ENCODE measurements around the gene NCLN. TPM values are rescaled to one million over a fixed set of nuclear protein-coding genes. Genes with fewer than 3 reads are reported as not detected.

Gene NCLN
- total RNA-seq, 4 donors from 2014 or later, result 27.3 to 59.6 (median 40.8) TPM

DNA sequence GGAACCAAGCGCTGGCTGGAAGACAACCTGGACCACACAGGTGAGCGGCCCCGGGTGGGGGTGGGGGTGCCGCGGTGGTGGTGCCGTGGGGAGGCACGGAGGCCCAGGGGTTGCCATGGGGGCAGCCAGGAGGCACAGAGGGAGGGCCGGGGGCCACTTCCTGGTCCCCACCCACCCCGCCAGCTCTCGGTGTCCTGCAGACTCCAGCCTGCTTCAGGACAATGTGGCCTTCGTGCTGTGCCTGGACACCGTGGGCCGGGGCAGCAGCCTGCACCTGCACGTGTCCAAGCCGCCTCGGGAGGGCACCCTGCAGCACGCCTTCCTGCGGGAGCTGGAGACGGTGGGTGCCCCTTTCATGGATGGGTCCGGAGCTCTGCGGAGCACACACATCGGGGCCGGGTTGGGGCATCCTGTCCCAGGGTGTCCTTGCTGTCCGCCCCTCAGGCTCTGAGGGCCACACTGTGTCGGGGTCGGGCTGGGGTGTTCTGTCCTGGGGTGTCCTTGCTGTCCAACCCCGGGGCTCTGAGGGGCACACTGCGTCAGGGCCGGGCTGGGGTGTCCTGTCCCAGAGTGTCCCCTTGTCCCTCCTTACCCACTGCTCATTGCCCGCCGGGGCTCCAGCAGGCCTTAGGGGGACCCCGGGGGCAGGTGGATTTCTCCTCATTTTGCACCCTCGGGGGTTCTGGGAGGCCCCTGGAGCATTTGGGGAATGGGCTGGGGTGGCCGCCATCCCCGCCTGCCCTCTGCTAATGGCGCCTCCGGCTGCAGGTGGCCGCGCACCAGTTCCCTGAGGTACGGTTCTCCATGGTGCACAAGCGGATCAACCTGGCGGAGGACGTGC is 18.3 kb downstream of the NCLN start:
- H3K4me3 ChIP-seq, result no peak overlapping the region
- no peaks in the 10 kb centered on the region for H3K27me3 ChIP-seq
- TF ChIP-seq POLR2A (IDR thresholded peaks at IDR 0.05), result no peak
- TF ChIP-seq, protein P1, sequence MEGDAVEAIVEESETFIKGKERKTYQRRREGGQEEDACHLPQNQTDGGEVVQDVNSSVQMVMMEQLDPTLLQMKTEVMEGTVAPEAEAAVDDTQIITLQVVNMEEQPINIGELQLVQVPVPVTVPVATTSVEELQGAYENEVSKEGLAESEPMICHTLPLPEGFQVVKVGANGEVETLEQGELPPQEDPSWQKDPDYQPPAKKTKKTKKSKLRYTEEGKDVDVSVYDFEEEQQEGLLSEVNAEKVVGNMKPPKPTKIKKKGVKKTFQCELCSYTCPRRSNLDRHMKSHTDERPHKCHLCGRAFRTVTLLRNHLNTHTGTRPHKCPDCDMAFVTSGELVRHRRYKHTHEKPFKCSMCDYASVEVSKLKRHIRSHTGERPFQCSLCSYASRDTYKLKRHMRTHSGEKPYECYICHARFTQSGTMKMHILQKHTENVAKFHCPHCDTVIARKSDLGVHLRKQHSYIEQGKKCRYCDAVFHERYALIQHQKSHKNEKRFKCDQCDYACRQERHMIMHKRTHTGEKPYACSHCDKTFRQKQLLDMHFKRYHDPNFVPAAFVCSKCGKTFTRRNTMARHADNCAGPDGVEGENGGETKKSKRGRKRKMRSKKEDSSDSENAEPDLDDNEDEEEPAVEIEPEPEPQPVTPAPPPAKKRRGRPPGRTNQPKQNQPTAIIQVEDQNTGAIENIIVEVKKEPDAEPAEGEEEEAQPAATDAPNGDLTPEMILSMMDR (IDR thresholded peaks at IDR 0.05), result no peak
- H3K36me3 ChIP-seq, result peaks cover 23 to 98% (median 35%) of the 10 kb centered on the region in 3 donors
- H3K9me3 ChIP-seq, result no peaks in the 10 kb centered on the region
- intact Hi-C loops (cut with DNase I), result no loop called here
- WGBS, 2 donors, result no CpG with 5 or more reads among the region's 43 CpGs
- H3K27ac ChIP-seq, result no peak overlapping the region
- no peaks in the 10 kb centered on the region for H3K4me1 ChIP-seq
- DNase-seq, result no peak

DNA sequence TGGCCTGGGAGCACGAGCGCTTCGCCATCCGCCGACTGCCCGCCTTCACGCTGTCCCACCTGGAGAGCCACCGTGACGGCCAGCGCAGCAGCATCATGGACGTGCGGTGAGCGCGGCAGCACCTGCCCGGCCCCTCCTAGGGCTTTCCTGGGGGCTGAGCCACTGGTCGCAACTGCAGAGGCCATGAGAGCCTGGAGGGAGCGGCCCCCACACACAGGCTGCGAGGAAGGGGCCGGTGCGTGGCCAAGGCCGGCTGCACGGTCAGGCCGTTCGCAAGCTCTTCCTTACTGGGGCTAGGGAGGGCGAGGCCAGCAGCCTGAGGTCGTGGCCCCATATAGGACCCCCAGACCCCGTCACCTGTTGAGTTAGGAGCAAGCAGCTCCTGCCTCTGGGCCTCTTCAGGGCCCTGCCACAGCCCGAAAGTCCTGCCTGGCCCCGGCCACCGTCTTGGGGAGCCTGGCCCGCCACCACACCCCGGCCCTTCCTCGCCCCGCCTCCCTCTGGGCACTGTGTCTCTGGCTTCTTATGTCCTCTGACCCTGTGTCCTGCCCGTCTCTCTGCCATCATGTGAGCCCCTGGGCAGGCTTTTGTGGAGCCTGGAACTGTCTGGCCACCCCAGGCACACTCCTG is 19.0 kb downstream of the NCLN start:
- no peak for TF ChIP-seq POLR2A (IDR thresholded peaks at IDR 0.05)
- TF ChIP-seq, protein P1 (IDR thresholded peaks at IDR 0.05), result no peak
- Histone ChIP-seq H3K27ac (no peak overlapping the region), H3K4me3 (no peak overlapping the region), H3K9me3 (no peaks in the 10 kb centered on the region), H3K36me3 (peaks cover 23 to 94% (median 35%) of the 10 kb centered on the region in 3 donors), H3K27me3 (no peaks in the 10 kb centered on the region), H3K4me1 (no peaks in the 10 kb centered on the region)
- no peak for DNase-seq
- 80 to 96% methylated on average over 1 to 5 of the region's 35 CpGs for WGBS, 2 donors
- intact Hi-C loops (cut with DNase I), result no loop called here

GRCh38 chr19:3206216-3206953 is 20.7 kb downstream of the NCLN start:
- no peaks in the 10 kb centered on the region for H3K27me3 ChIP-seq
- no peak for DNase-seq
- H3K27ac ChIP-seq, result no peak overlapping the region
- WGBS, 2 donors, result 91 to 93% methylated on average over 9 to 10 of the region's 28 CpGs
- no peaks in the 10 kb centered on the region for H3K9me3 ChIP-seq
- TF ChIP-seq, protein P1 (IDR thresholded peaks at IDR 0.05), result no peak
- TF ChIP-seq POLR2A (IDR thresholded peaks at IDR 0.05), result no peak
- H3K36me3 ChIP-seq, result peaks cover 23 to 77% (median 35%) of the 10 kb centered on the region in 3 donors
- no peaks in the 10 kb centered on the region for H3K4me1 ChIP-seq
- no peak overlapping the region for H3K4me3 ChIP-seq
- intact Hi-C loops (cut with DNase I), result no loop called here

GRCh38 chr19:3207461-3208242 is 21.9 kb downstream of the NCLN start:
- no peaks in the 10 kb centered on the region for H3K4me1 ChIP-seq
- intact Hi-C loops (cut with DNase I), result no loop called here
- no peak overlapping the region for H3K27ac ChIP-seq
- TF ChIP-seq, protein P1 (IDR thresholded peaks at IDR 0.05), result no peak
- TF ChIP-seq POLR2A (IDR thresholded peaks at IDR 0.05), result no peak
- H3K27me3 ChIP-seq, result no peaks in the 10 kb centered on the region
- DNase-seq, result no peak
- H3K4me3 ChIP-seq, result no peak overlapping the region
- no peaks in the 10 kb centered on the region for H3K9me3 ChIP-seq
- WGBS, 2 donors, result 80 to 94% methylated on average over 2 to 8 of the region's 43 CpGs
- peaks cover 23 to 65% (median 35%) of the 10 kb centered on the region in 3 donors for H3K36me3 ChIP-seq
